MCF 10A (cell line): ENCODE results near the gene OR2K2. TPM values are rescaled to one million over a fixed set of nuclear protein-coding genes. Genes with fewer than 3 reads are reported as not detected.
"Not testable (repeated sequence)": the region's sequence is repeated elsewhere in the genome, so short reads cannot be mapped to it uniquely, and the experiment has no call there.

ENCODE experiments used
- BruUV-seq: library from RNA; stranded (reverse); fragments of 400-500 nt; replicated peaks from 2 replicates; lab custom pipeline; 2021; lab: Mats Ljungman, UMichigan
- CTCF ChIA-PET: fragments of 300-600 bp; sonication (Branson Sonifier 250); formaldehyde crosslinking; extraction: SDS; loops from one replicate; lab custom pipeline; 2021; ENCODE audit warnings: antibody characterized with exemption, inconsistent platforms; lab: Yijun Ruan, JAX
- POLR2A ChIA-PET: fragments of 300-600, 350-650 bp; sonication (Branson Sonifier 250); formaldehyde crosslinking; extraction: SDS; loops from one replicate; lab custom pipeline; 2020; ENCODE audit warnings: antibody characterized with exemption, inconsistent platforms; lab: Yijun Ruan, JAX
- DNase-seq: peaks from one replicate; pipeline ENCODE4 v3.0.0-alpha.2; 2018; ENCODE audit not compliant: unreplicated experiment
- H3K27ac Mint-ChIP-seq: one replicate; pipeline ENCODE4 v1.8.0; 2022; ENCODE audit warnings: mild to moderate bottlenecking, low read depth, mixed read lengths; ENCODE audit not compliant: unreplicated experiment
- H3K27me3 Mint-ChIP-seq: one replicate; pipeline ENCODE4 v1.8.0; 2022; ENCODE audit warnings: mixed read lengths; ENCODE audit not compliant: insufficient read depth, unreplicated experiment
- H3K36me3 Mint-ChIP-seq: one replicate; pipeline ENCODE4 v1.8.0; 2022; ENCODE audit warnings: mild to moderate bottlenecking, moderate library complexity, mixed read lengths; ENCODE audit not compliant: insufficient read depth, unreplicated experiment
- H3K4me1 Mint-ChIP-seq: one replicate; pipeline ENCODE4 v1.8.0; 2022; ENCODE audit warnings: mixed read lengths; ENCODE audit not compliant: insufficient read depth, unreplicated experiment
- H3K4me3 Mint-ChIP-seq: one replicate; pipeline ENCODE4 v1.8.0; 2022; ENCODE audit warnings: mild to moderate bottlenecking, moderate library complexity, mixed read lengths; ENCODE audit not compliant: unreplicated experiment
- H3K9me3 Mint-ChIP-seq: one replicate; pipeline ENCODE4 v1.8.0; 2022; ENCODE audit warnings: mixed read lengths; ENCODE audit not compliant: unreplicated experiment
- intact Hi-C: fragments of 100-400 bp; cut with micrococcal nuclease; formaldehyde crosslinking; loops from 2 replicates; pipeline ENCODE4 v1.14.1; 2022
- total RNA-seq: library from RNA; stranded (reverse); gene quantifications from 2 replicates; pipeline ENCODE4 v1.2.3, GENCODE V29; 2022
- TF ChIP-seq, protein P1 (sequence below): fragments of 200-600 bp; IDR thresholded peaks from one replicate; pipeline ENCODE4 v1.8.0; 2022; ENCODE audit warnings: antibody characterized with exemption, mild to moderate bottlenecking; ENCODE audit not compliant: unreplicated experiment

The OR2K2 gene
- total RNA-seq, 1 experiment from 2014 or later = not detected

DNA sequence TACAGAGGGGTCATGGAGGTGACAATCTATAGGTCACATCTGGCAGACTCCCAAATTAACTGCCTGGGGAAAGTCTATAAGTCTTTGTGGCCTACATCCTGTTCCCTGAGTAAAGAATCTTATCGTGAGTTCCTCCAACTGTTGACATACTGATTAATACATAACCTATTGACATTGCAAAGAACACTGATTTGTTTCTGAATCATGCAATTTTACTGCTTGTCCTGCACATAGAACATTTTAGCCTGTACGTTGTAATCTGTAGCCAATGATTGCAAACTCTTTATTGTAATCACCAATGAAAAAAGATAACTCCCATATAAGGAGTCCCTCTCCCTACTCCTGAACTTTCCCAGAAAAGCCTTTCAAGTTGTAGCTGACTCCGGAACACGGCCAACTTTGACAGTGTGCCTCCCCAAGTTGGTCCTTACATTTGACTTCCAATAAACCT is 18.8 kb upstream of the OR2K2 start:
- TF ChIP-seq, protein P1, sequence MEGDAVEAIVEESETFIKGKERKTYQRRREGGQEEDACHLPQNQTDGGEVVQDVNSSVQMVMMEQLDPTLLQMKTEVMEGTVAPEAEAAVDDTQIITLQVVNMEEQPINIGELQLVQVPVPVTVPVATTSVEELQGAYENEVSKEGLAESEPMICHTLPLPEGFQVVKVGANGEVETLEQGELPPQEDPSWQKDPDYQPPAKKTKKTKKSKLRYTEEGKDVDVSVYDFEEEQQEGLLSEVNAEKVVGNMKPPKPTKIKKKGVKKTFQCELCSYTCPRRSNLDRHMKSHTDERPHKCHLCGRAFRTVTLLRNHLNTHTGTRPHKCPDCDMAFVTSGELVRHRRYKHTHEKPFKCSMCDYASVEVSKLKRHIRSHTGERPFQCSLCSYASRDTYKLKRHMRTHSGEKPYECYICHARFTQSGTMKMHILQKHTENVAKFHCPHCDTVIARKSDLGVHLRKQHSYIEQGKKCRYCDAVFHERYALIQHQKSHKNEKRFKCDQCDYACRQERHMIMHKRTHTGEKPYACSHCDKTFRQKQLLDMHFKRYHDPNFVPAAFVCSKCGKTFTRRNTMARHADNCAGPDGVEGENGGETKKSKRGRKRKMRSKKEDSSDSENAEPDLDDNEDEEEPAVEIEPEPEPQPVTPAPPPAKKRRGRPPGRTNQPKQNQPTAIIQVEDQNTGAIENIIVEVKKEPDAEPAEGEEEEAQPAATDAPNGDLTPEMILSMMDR = no peak
- Mint-ChIP-seq H3K27me3 (no peaks in the 10 kb centered on the region), H3K4me1 (no peaks in the 10 kb centered on the region), H3K9me3 (no peaks in the 10 kb centered on the region), H3K4me3 (no peak overlapping the region), H3K36me3 (no peaks in the 10 kb centered on the region), H3K27ac (no peak overlapping the region)
- CTCF ChIA-PET = no interaction called here
- POLR2A ChIA-PET = no interaction called here
- no TSS peak for BruUV-seq
- DNase-seq = no peak
- intact Hi-C loops = no loop called here

DNA sequence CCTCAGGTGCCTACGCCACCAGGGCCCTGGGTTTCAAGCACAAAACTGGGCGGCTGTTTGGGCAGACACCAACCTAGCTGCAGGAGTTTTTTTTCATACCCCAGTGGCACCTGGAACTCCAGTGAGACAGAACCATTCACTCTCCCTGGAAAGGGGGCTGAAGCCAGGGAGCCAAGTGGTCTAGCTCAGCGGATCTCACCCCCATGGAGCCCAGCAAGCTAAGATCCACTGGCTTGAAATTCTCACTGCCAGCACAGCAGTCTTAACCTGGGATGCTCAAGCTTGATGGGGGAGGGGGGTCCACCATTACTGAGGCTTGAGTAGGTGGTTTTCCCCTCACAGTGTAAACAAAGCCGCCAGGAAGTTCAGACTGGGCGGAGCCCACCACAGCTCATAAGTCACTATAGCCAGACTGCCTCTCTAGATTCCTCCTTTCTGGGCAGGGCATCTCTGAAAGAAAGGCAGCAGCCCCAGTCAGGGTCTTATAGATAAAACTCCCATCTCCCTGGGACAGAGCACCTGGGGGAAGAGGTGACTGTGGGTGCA is 4.4 kb upstream of the OR2K2 start:
- BruUV-seq, H3K27ac Mint-ChIP-seq, DNase-seq, H3K4me3 Mint-ChIP-seq, H3K36me3 Mint-ChIP-seq, H3K9me3 Mint-ChIP-seq, intact Hi-C loops, H3K4me1 Mint-ChIP-seq: not testable (repeated sequence)
- ChIA-PET POLR2A (interaction anchor here (0.6 kb wide), 2 partner anchors 572 to 1310 kb away, joined by 3 read pairs; no protein-coding TSS in a partner anchor), CTCF (interaction anchor here (0.9 kb wide), 1 partner anchor 65 kb away, joined by 3 read pairs; no protein-coding TSS in a partner anchor)
- peaks cover 14% of the 10 kb centered on the region for H3K27me3 Mint-ChIP-seq

DNA sequence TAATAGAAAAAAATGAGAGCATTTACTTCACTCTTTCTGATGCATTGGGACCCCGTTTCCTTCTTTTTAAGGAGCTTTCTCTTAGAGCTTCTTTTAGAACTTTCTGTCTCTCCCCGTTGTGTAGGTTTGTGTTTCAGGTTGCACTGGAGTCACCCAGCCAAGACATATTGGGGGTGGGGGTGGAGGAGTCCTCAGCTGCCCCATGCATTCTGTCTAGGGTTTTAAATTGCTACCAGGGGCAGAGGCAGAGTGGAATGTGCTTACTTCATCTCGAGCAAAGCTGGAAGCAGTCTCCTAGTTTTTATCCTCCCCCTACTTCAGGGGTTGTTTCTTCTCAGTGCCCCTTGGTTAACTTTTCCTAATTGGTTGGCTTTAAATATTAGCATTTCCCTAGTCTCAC is 9.4 kb downstream of the OR2K2 start:
- TF ChIP-seq, protein P1 = no peak
- no peak for DNase-seq
- BruUV-seq = no TSS peak
- POLR2A ChIA-PET = interaction anchor here (0.8 kb wide), 1 partner anchor 10 kb away, joined by 3 read pairs; the partner anchor contains the start of gene OR2K2
- Mint-ChIP-seq H3K27me3 (no peaks in the 10 kb centered on the region), H3K9me3 (peaks cover 21% of the 10 kb centered on the region), H3K36me3 (no peaks in the 10 kb centered on the region), H3K4me1 (no peaks in the 10 kb centered on the region), H3K4me3 (no peak overlapping the region), H3K27ac (no peak overlapping the region)
- CTCF ChIA-PET = no interaction called here
- intact Hi-C loops = no loop called here

DNA sequence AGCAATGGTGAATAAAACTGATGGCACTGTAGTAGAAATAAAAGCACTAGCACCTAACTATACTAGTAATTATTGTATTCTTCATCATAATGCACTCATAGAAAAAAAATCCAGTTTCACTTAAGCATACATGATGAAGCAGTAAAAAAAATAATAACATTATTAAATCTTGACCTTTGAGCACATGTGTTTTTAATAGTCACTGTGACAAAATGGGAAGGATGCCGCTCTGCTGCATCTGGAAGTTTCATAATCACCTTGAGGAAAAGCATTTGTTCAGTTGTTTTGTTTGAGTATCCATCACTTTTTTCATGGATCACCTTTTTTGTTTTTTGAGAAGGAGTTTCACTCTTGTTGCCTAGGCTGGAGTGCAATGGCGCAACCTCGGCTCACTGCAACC is 13.2 kb downstream of the OR2K2 start:
- H3K4me3 Mint-ChIP-seq = no peak overlapping the region
- H3K4me1 Mint-ChIP-seq = no peaks in the 10 kb centered on the region
- DNase-seq = no peak
- intact Hi-C loops = no loop called here
- no peak overlapping the region for H3K27ac Mint-ChIP-seq
- no peaks in the 10 kb centered on the region for H3K36me3 Mint-ChIP-seq
- H3K27me3 Mint-ChIP-seq = no peaks in the 10 kb centered on the region
- TF ChIP-seq, protein P1 = no peak
- POLR2A ChIA-PET = no interaction called here
- H3K9me3 Mint-ChIP-seq = peaks cover 16% of the 10 kb centered on the region
- BruUV-seq = no TSS peak
- CTCF ChIA-PET = no interaction called here
